Natural killer cell (primary cell): Measurements from ENCODE around the gene BPIFA1. TPM values are rescaled to one million over a fixed set of nuclear protein-coding genes. Genes with fewer than 3 reads are reported as not detected.

Experiments
- ATAC-seq, 3 donors: fragments of 150-1000 bp in 2 of 3; fragments of 200-7000 bp in 1 of 3; cut with Tn5 transposase; 1 replicate in 1 of 3; 2 replicates in 2 of 3; pipeline ENCODE4 v1.10.0; 2021; ENCODE audit warnings: mild to moderate bottlenecking in 2 of 3, moderate library complexity in 2 of 3
- DNase-seq, 2 donors: peaks; one replicate each; pipeline versions ENCODE4 v3.0.0 to v3.0.0-alpha.2; 2013 to 2021; ENCODE audit warnings: mixed read lengths in 1 of 2
- H3K27ac ChIP-seq: one replicate; pipeline ENCODE4 v1.5.1; 2013; ENCODE audit warnings: mild to moderate bottlenecking, low read length
- H3K27me3 ChIP-seq: one replicate; pipeline ENCODE4 v1.6.1; 2013; ENCODE audit warnings: low read length; ENCODE audit not compliant: control insufficient read depth, insufficient read depth
- H3K36me3 ChIP-seq: one replicate; pipeline ENCODE4 v1.6.1; 2013; ENCODE audit warnings: low read length; ENCODE audit not compliant: control insufficient read depth, insufficient read depth
- H3K4me1 ChIP-seq: one replicate; pipeline ENCODE4 v1.6.1; 2013; ENCODE audit warnings: low read length; ENCODE audit not compliant: control insufficient read depth, insufficient read depth
- H3K4me3 ChIP-seq: one replicate; pipeline ENCODE4 v1.5.1; 2013; ENCODE audit warnings: low read length
- H3K9me3 ChIP-seq: one replicate; pipeline ENCODE4 v1.6.1; 2013; ENCODE audit warnings: low read length; ENCODE audit not compliant: control insufficient read depth, insufficient read depth
- H3K27ac Mint-ChIP-seq, 2 donors: one replicate each; pipeline ENCODE4 v1.8.0; 2022; ENCODE audit warnings: mild to moderate bottlenecking in 2 of 2, mixed read lengths in 2 of 2, moderate library complexity in 1 of 2
- H3K27me3 Mint-ChIP-seq, 2 donors: one replicate each; pipeline ENCODE4 v1.8.0; 2022; ENCODE audit warnings: low read depth in 2 of 2, mixed read lengths in 2 of 2
- H3K36me3 Mint-ChIP-seq: one replicate; pipeline ENCODE4 v1.8.0; 2022; ENCODE audit warnings: mixed read lengths
- H3K4me1 Mint-ChIP-seq, 2 donors: one replicate each; pipeline ENCODE4 v1.8.0; 2022; ENCODE audit warnings: mixed read lengths in 2 of 2
- H3K4me3 Mint-ChIP-seq: one replicate; pipeline ENCODE4 v1.8.0; 2022; ENCODE audit warnings: mild to moderate bottlenecking, moderate library complexity, mixed read lengths
- H3K9me3 Mint-ChIP-seq, 2 donors: one replicate each; pipeline ENCODE4 v1.8.0; 2022; ENCODE audit warnings: mixed read lengths in 2 of 2
- CTCF ChIP-seq: fragments of 200-600 bp; IDR thresholded peaks from one replicate; pipeline ENCODE4 v1.8.0; 2022; ENCODE audit warnings: antibody characterized with exemption
- WGBS: methylation state at CpG from one replicate; pipeline ENCODE4 v1.1.7; 2013; ENCODE audit warnings: missing lambda C conversion rate; ENCODE audit not compliant: insufficient coverage; 5-methylcytosine and 5-hydroxymethylcytosine counted together
- intact Hi-C: fragments of 100-400 bp; cut with micrococcal nuclease; formaldehyde crosslinking; loops from one replicate; pipeline ENCODE4 v1.14.2; 2022
- total RNA-seq, 4 donors: library from RNA; stranded (reverse); fragments of 120-200 nt in 1 of 4; gene quantifications; one replicate each; pipeline versions ENCODE4 v1.2.3 to v1.2.4, GENCODE V29; 2013 to 2022

BPIFA1 gene
- total RNA-seq, 3 donors from 2014 or later (not counting 1 experiment from before 2014, with no cell fraction given), result not detected

- Mint-ChIP-seq H3K4me1 (peaks cover 0 to 3% of the 10 kb centered on the region in 2 donors), H3K27me3 (peaks cover 24 to 33% of the 10 kb centered on the region in 2 donors), H3K36me3 (no peaks in the 10 kb centered on the region), H3K27ac (no peak overlapping the region), H3K9me3 (no peaks in the 10 kb centered on the region), H3K4me3 (no peak overlapping the region)
- 80% methylated on average over 10 of the region's 10 CpGs for WGBS
- no peaks in the 10 kb centered on the region for H3K9me3 ChIP-seq
- H3K27me3 ChIP-seq, result no peaks in the 10 kb centered on the region
- ATAC-seq (no peak), DNase-seq (no peak)
- no peaks in the 10 kb centered on the region for H3K36me3 ChIP-seq
- H3K27ac ChIP-seq, result no peak overlapping the region
- no peak for TF ChIP-seq CTCF
- intact Hi-C loops, result no loop called here
- no peaks in the 10 kb centered on the region for H3K4me1 ChIP-seq
- H3K4me3 ChIP-seq, result no peak overlapping the region
Observed at GRCh38 chr20:33285861-33286495, 50.2 kb downstream of the BPIFA1 start.

DNA sequence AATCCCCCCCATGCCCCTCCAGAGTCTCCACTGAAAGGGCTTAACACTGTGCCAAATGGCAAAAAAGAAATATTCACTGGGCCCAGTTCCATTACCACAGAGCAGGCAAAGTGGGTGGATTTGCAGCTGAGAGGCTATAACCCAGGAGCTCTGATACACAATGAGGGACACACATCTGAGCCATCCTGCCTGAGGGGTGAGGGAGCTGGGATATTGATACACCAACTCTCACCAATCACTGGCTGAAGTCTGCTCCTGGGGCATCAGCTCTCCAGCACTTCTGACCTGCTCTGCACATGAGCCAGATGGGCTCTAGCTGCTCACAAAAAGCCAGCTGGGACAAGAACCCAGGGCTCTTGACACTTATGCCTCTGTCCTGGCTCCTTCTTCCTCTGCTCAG is 52.1 kb downstream of the BPIFA1 start:
- no peaks in the 10 kb centered on the region for H3K36me3 Mint-ChIP-seq
- no peaks in the 10 kb centered on the region for H3K36me3 ChIP-seq
- no peaks in the 10 kb centered on the region for H3K9me3 ChIP-seq
- H3K27ac ChIP-seq, result no peak overlapping the region
- H3K27ac Mint-ChIP-seq, result no peak overlapping the region
- H3K4me3 Mint-ChIP-seq, result no peak overlapping the region
- peaks cover 0 to 8% of the 10 kb centered on the region in 2 donors for H3K4me1 Mint-ChIP-seq
- H3K27me3 Mint-ChIP-seq, result peaks cover 22 to 39% of the 10 kb centered on the region in 2 donors
- ATAC-seq (no peak), DNase-seq (no peak)
- H3K9me3 Mint-ChIP-seq, result no peaks in the 10 kb centered on the region
- intact Hi-C loops, result no loop called here
- no peaks in the 10 kb centered on the region for H3K4me1 ChIP-seq
- no peak for TF ChIP-seq CTCF
- no peaks in the 10 kb centered on the region for H3K27me3 ChIP-seq
- no peak overlapping the region for H3K4me3 ChIP-seq

DNA sequence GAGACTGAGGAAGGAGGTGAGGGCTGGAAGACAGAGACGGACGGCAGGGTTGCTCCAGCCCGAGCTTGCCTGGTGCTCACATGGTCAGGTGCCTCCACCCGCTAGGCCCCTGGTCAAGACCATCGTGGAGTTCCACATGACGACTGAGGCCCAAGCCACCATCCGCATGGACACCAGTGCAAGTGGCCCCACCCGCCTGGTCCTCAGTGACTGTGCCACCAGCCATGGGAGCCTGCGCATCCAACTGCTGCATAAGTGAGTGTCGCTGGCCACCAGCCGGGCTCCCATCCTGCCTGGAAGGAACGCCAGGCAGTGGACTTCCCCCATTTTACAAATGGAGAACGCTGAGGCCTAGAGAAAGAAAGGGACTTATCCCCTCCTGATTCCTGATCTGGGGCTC is 55.1 kb downstream of the BPIFA1 start:
- no peak for TF ChIP-seq CTCF
- intact Hi-C loops, result no loop called here
- Histone ChIP-seq H3K4me1 (no peaks in the 10 kb centered on the region), H3K27ac (no peak overlapping the region), H3K4me3 (no peak overlapping the region), H3K27me3 (no peaks in the 10 kb centered on the region), H3K9me3 (no peaks in the 10 kb centered on the region), H3K36me3 (no peaks in the 10 kb centered on the region)
- Mint-ChIP-seq H3K27me3 (peaks cover 9 to 34% of the 10 kb centered on the region in 2 donors), H3K4me3 (no peak overlapping the region), H3K9me3 (no peaks in the 10 kb centered on the region), H3K4me1 (peaks cover 0 to 5% of the 10 kb centered on the region in 2 donors), H3K27ac (no peak overlapping the region), H3K36me3 (no peaks in the 10 kb centered on the region)
- ATAC-seq (no peak), DNase-seq (no peak)
- 92% methylated on average over 13 of the region's 13 CpGs for WGBS

DNA sequence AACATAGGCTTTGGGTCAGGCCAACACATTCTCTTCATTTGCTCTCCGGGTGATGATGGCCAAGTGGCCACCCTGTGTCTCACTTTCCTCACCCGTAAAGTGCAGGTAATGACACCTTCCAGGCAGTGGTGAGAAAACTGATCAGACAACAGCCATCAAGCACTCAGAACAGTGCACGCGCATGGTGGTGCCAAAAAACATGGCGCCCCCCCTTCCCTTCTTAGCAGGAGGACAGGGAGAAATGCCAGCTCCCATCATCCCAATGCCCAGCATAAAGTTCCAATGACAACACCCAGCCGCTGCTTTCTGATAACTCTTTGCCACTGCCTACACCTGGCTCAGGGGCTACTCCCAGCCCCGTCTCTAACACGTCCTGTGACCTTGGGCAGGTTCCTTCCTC is 55.6 kb downstream of the BPIFA1 start:
- Histone ChIP-seq H3K4me3 (no peak overlapping the region), H3K4me1 (no peaks in the 10 kb centered on the region), H3K36me3 (no peaks in the 10 kb centered on the region), H3K27me3 (no peaks in the 10 kb centered on the region), H3K9me3 (no peaks in the 10 kb centered on the region), H3K27ac (no peak overlapping the region)
- peaks cover 9 to 28% of the 10 kb centered on the region in 2 donors for H3K27me3 Mint-ChIP-seq
- no peak for ATAC-seq
- peaks cover 0 to 5% of the 10 kb centered on the region in 2 donors for H3K4me1 Mint-ChIP-seq
- TF ChIP-seq CTCF, result no peak
- DNase-seq, result no peak
- intact Hi-C loops, result no loop called here
- no peaks in the 10 kb centered on the region for H3K9me3 Mint-ChIP-seq
- no peak overlapping the region for H3K4me3 Mint-ChIP-seq
- no peak overlapping the region for H3K27ac Mint-ChIP-seq
- no peaks in the 10 kb centered on the region for H3K36me3 Mint-ChIP-seq
- WGBS, result 92% methylated on average over 6 of the region's 8 CpGs
